ENCODE results near the gene ADGRL3.

Gene ADGRL3

GRCh38 chr4:61200187-61200915 lies at the start of gene ADGRL3:
Gene ADGRL3, plus strand, starts transcription at chr4:61200326.
- DNase-seq (ENCODE audit: low spot score), result no peak

GRCh38 chr4:61152433-61152832 lies 47.7 kb upstream of the ADGRL3 start:
- no peak for DNase-seq (ENCODE audit: low spot score)

GRCh38 chr4:61160478-61160877 lies 39.6 kb upstream of the ADGRL3 start:
- DNase-seq (ENCODE audit: low spot score), result no peak

- DNase-seq (ENCODE audit: low spot score), result no peak
Measured at GRCh38 chr4:61162116-61162515, 38.0 kb upstream of the ADGRL3 start.

- no peak for DNase-seq (ENCODE audit: low spot score)
Measured at GRCh38 chr4:61173799-61174198, 26.3 kb upstream of the ADGRL3 start.

DNA sequence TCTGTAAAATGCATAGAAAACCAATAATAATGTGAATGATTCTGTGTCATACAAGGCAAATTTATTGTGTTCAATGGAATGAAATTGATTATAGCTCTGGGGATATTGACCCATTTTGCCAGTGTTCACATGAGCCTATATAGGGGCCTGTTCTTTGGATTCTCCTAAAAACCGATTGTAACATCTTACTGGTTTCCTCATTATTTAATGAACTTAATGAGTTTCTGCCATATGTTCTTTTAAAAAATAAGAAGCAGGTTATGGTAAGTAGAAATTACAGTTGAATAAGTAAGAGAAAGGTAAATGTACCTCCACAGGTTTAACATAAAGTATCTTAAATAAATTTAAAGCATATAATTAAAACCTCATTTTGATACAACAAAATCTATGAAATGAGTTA lies 24.6 kb upstream of the ADGRL3 start:
- no peak for DNase-seq (ENCODE audit: low spot score)

GRCh38 chr4:61177367-61177766 lies 22.8 kb upstream of the ADGRL3 start:
- DNase-seq (ENCODE audit: low spot score), result no peak

DNA sequence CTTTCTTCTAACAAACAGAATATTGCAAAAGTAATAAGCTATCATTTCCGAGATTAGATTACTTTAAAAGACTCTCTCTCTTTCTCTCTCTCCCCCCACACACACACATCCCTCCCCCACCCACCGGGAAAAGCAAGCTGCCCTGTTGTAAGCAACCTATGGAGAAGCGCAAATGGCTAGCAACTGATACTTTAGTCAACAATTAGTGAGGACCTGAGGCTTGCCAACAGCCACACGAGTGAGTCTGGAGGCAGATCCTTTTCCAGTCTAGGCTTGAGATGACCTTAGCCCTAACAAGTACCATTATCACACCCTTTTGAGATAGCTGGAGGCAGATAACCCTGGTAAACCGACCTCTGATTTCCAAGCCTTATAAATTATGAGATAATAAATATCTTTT lies 19.7 kb upstream of the ADGRL3 start:
- DNase-seq (ENCODE audit: low spot score), result no peak

GRCh38 chr4:61182915-61183314 lies 17.2 kb upstream of the ADGRL3 start:
- DNase-seq (ENCODE audit: low spot score), result no peak

DNA sequence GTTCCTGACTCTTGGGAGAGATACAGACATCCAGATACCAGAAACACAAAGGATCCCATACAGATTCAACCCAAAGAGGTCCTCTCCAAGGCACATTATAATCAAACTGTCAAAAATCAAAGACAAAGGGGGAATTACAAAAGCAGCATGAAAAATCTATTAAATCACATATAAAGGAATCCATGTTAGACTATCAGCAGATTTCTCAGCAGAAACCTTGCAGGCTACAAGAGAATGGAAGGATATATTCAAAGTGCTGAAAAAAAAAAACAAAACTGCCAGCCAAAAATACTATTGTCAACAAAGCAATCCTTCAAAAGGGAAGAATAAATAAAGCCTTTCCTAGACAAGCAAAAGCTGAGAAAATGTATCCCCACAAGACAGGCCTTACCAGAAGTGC lies 14.8 kb upstream of the ADGRL3 start:
- DNase-seq (ENCODE audit: low spot score), result no peak

DNA sequence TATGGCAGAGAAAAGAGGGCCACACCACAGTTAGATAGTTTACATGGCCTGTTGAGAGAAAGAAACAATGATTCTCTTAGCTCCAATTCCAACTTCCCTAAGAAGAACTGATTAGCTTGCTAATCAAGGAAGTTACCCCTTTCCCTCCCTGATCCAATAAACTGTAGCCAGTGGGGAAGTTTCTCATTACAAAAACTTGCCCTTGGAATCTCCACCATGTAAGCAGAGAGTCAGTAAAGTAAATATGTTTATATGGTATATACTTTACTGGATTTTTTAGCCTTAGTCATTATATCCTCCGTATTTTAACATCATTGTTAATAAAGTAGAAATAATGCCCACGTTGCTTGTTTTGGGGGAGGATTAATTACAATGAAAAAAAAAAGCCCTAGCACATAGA lies 7.7 kb upstream of the ADGRL3 start:
- no peak for DNase-seq (ENCODE audit: low spot score)

- DNase-seq (ENCODE audit: low spot score), result no peak
Measured at GRCh38 chr4:61193863-61194262, 6.3 kb upstream of the ADGRL3 start.

DNA sequence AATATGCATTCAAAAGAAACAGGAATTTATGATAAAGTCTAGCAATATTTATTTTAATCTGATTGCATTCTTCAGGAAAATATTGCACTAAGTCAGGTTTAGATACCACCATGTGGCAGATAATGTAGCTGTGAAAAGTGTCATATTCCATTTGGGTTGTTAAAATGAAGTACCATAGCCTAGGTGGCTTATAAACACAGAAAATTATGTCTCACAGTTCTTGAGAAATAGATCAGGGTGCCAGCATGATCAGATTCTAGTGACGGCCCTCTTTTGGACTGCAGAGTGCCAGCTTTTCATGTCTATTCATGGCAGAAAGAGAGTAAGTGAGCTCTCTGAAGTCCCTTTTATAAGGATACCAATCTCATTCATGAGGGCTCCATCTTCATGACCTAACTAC lies 5.6 kb upstream of the ADGRL3 start:
- no peak for DNase-seq (ENCODE audit: low spot score)

DNA sequence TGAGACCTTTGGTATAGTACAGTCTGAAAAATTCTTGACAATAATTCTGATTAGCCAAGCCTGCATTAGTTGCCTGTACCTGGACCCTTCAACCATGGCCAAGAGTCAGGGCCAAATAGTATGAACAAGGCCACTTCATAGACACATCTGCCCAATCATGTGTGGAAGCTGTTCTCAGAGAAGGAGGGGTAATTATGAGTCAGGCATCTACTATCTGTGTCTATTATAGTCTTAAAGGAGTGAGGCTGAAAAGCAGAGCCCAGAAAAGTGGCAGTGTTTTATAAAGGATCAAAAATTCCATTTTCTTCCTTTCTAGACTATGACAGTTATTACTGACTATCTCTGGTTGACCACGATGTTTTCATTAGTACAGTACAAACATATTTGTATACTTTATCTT lies 5.0 kb upstream of the ADGRL3 start:
- no peak for DNase-seq (ENCODE audit: low spot score)

DNA sequence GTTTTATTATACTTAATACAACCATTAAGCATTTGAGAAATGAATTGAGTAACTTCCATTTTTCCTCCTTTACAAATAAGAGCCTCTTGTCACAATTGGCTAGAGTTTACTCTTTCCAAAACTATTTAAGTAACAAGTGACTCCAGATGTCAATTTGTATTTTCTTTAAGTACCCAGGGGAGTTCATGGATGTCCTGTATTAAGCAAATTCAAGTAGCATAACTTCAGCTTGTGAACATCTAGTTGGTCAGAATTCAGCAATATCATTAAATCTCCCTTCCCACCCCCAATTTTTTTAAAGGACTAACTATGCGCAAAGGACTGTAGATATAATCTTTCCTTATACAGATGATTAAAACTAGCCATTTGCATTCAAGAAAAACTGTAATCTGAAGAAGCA lies 1.4 kb upstream of the ADGRL3 start:
- no peak for DNase-seq (ENCODE audit: low spot score)

DNA sequence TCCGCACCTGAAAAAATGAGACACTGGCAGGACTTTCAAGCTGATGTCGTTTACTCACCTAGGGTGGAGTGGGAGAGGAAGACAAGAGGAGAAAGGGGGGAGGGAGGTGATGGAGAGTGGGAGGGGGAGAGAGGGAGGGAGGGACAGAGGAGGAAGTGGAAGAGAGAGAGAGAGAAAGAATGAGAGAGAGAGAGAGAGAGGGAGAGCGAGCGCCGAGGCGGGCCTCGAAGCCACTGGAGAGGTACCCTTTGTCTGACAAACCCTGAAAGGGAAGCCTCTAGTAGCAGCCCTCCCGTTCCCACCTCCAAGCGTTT lies 296 bp upstream of the ADGRL3 start:
- no peak for DNase-seq (ENCODE audit: low spot score)

DNA sequence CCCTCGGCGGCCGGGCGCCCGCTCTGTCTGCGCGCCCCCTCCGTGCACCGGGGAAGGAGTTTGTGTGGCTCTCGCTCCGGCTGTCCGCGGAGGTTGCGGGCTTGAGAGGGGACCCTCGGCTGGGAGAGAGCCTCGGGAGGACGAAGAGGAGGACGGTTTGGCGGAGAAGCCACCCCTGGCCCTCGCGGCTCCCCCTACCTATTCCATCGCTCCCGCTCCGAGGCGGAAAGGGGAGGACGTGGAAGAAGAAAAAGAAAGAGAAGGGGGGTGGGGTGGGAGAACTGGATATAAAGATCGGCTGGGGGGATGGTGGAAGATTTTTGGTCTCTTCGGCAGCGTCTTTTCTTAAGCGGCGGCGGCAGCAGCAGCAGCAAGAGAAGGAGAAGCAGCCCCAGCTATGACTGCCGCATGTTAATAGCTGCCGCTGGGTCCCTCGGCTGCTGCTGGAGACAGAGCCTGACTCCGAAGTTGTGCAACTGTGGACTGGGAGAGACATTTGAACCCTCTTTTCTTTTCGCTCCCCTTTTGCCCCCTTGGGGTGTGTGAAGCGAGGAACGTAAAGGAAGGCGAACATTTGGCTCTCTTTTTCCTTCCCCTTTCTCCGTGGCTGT lies 895 bp downstream of the ADGRL3 start:
- DNase-seq (ENCODE audit: low spot score), result no peak

DNA sequence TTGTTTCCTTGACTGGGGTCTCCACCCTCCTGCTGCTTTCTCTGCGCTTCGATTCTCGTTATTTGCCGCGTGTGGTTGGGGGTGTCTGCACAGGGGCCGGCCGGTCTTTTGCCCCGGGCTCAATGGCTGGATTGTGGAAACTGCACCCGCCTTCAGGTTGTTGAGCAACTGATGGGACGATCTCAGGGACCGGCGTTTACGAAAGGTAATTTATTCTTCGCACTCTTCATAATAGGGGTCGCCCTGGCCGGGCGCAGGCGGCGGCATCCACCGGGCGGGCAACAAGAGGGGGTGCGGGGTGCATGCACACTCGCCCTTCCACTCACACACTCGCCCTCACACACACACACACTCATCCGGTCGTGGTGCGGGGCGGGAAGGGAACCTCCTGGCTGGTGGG lies 1.4 kb downstream of the ADGRL3 start:
- DNase-seq (ENCODE audit: low spot score), result no peak

GRCh38 chr4:61201961-61202637 lies 2.0 kb downstream of the ADGRL3 start:
- no peak for DNase-seq (ENCODE audit: low spot score)

GRCh38 chr4:61202638-61203435 lies 2.7 kb downstream of the ADGRL3 start:
- DNase-seq (ENCODE audit: low spot score), result no peak

DNA sequence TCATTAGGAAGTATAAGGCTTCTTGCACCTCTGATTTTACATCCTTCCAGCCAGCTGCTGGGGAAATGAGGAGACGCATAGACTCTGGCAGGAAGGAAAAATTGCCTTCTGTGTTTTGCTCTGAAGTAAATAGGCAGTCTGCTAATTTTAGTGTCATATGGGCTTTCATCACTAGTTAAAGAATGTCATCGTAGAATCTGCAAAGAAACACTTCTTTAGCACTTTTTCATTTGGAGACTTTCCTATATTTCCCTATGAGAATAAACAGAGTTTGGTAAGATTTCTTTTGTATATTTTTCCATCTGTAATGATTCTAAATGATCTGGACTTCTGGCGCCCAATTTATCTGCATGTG lies 3.3 kb downstream of the ADGRL3 start:
- no peak for DNase-seq (ENCODE audit: low spot score)

- DNase-seq (ENCODE audit: low spot score), result no peak
Measured at GRCh38 chr4:61204353-61205060, 4.4 kb downstream of the ADGRL3 start.
